K562 (cell line): ENCODE data around the gene NMNAT1. TPM values are rescaled to one million over a fixed set of nuclear protein-coding genes. Genes with fewer than 3 reads are reported as not detected.

ENCODE experiments used
- CBX3 ChIP-seq, 2 experiments: IDR thresholded peaks; 1 replicate in 1 of 2; 2 replicates in 1 of 2; pipeline ENCODE4 v1.6.1; 2012; ENCODE audit warnings: inconsistent platforms in 2 of 2, low read length in 2 of 2, borderline replicate concordance in 1 of 2, control low read depth in 1 of 2
- CHD1 ChIP-seq: fragments of 200-600 bp; sonication (generic); IDR thresholded peaks from one replicate; pipeline ENCODE4 v1.6.1; 2012; ENCODE audit warnings: mild to moderate bottlenecking, moderate library complexity, low read length, inconsistent platforms
- CHD2 ChIP-seq: IDR thresholded peaks from 2 replicates; pipeline ENCODE4 v1.6.1; 2011; ENCODE audit warnings: low read depth, low read length
- FOXJ3 ChIP-seq: sonication (generic); formaldehyde crosslinking; IDR thresholded peaks from 2 replicates; pipeline ENCODE4 v1.4.0; 2020; ENCODE audit warnings: mild to moderate bottlenecking, missing genetic modification reagents
- GATA2 ChIP-seq: sonication (generic); formaldehyde crosslinking; IDR thresholded peaks from 2 replicates; pipeline ENCODE4 v1.4.0; 2020; ENCODE audit warnings: mild to moderate bottlenecking, missing genetic modification reagents
- HBP1 ChIP-seq: fragments of 450-650 bp; formaldehyde crosslinking; IDR thresholded peaks from 2 replicates; pipeline ENCODE4 v1.4.0; 2022; ENCODE audit warnings: missing genetic modification characterization
- KAT8 ChIP-seq: fragments of 450-650 bp; IDR thresholded peaks from 2 replicates; pipeline ENCODE4 v1.6.1; 2016; ENCODE audit warnings: low read depth, mild to moderate bottlenecking
- KDM5B ChIP-seq: fragments of 200-600 bp; sonication (generic); IDR thresholded peaks from 2 replicates; pipeline ENCODE4 v1.6.1; 2012; ENCODE audit warnings: low read depth, mild to moderate bottlenecking, moderate library complexity, low read length, control low read depth, inconsistent platforms; ENCODE audit not compliant: insufficient replicate concordance
- NBN ChIP-seq: fragments of 450-650 bp; IDR thresholded peaks from 2 replicates; pipeline ENCODE4 v1.6.1; 2016; ENCODE audit warnings: low read depth, mild to moderate bottlenecking
- PHF8 ChIP-seq: fragments of 200-600 bp; sonication (generic); IDR thresholded peaks from 2 replicates; pipeline ENCODE4 v1.6.1; 2012; ENCODE audit warnings: mixed run types, mild to moderate bottlenecking, inconsistent platforms, low read length, moderate library complexity, borderline replicate concordance
- PKNOX1 ChIP-seq: fragments of 450-650 bp; IDR thresholded peaks from 2 replicates; pipeline ENCODE4 v1.6.1; 2016
- RNF2 ChIP-seq: sonication (generic); IDR thresholded peaks from 2 replicates; pipeline ENCODE4 v1.6.1; 2016
- SMAD1 ChIP-seq: fragments of 150-350 bp; IDR thresholded peaks from 2 replicates; pipeline ENCODE4 v1.6.1; 2014; ENCODE audit warnings: low read length, low read depth; ENCODE audit not compliant: partially characterized antibody
- TAF9B ChIP-seq: fragments of 450-650 bp; IDR thresholded peaks from 2 replicates; pipeline ENCODE4 v1.6.1; 2018; ENCODE audit warnings: mild to moderate bottlenecking; ENCODE audit not compliant: partially characterized antibody
- ZNF232 ChIP-seq: sonication (generic); formaldehyde crosslinking; IDR thresholded peaks from 2 replicates; pipeline ENCODE4 v1.8.0; 2022; ENCODE audit warnings: mild to moderate bottlenecking, missing genetic modification reagents
- ZNF253 ChIP-seq: fragments of 250-450 bp; sonication (Bioruptor Pico); conservative IDR thresholded peaks from 2 replicates; pipeline ENCODE4 v1.6.1; 2021; ENCODE audit warnings: mild to moderate bottlenecking
- ZNF354B ChIP-seq: fragments of 250-450 bp; sonication (Bioruptor Pico); IDR thresholded peaks from 2 replicates; pipeline ENCODE4 v1.4.0; 2020
- ZNF551 ChIP-seq: fragments of 250-450 bp; sonication (Bioruptor Pico); IDR thresholded peaks from 2 replicates; pipeline ENCODE4 v1.5.0; 2021; ENCODE audit warnings: mild to moderate bottlenecking, moderate library complexity
- ZNF77 ChIP-seq: fragments of 250-450 bp; sonication (Bioruptor Pico); IDR thresholded peaks from 2 replicates; pipeline ENCODE4 v1.5.0; 2020
- polyA plus RNA-seq, 8 experiments: library from polyadenylated mRNA; depleted of rRNA in 4 of 8; stranded (reverse) in 5 of 8; unstranded in 3 of 8; fragments of >200 nt; fragmentation: Nextera tagmentation in 2 of 8; fragmentation: Illumina TruSeq in 1 of 8; extraction: Ambion mirVana in 2 of 8; extraction: Trizol in 1 of 8; gene quantifications; 2 replicates each; pipeline versions ENCODE4 v1.2.1 to v1.2.3, GENCODE V29; 2011 to 2014; ENCODE audit warnings: inconsistent platforms in 1 of 8, missing spikeins in 1 of 8
- total RNA-seq, 7 experiments: library from RNA; depleted of rRNA in 6 of 7; stranded (reverse); fragments of >200 nt in 6 of 7; fragmentation: Illumina TruSeq in 2 of 7; extraction: Trizol in 2 of 7; gene quantifications; 2 replicates each; pipeline versions ENCODE4 v1.2.1 to v1.2.3, GENCODE V29; 2011 to 2021; ENCODE audit warnings: low replicate concordance in 1 of 7
- TF ChIP-seq, protein P1 (sequence below): fragments of 250-450 bp; sonication (Bioruptor Pico); IDR thresholded peaks from 2 replicates; pipeline ENCODE4 v1.6.1; 2021; ENCODE audit warnings: mild to moderate bottlenecking
- TF ChIP-seq, protein P2 (sequence below): sonication (generic); formaldehyde crosslinking; IDR thresholded peaks from 2 replicates; pipeline ENCODE4 v1.8.1; 2023; ENCODE audit warnings: missing genetic modification reagents, mild to moderate bottlenecking, borderline replicate concordance

NMNAT1 gene
- total and polyA plus RNA-seq, 9 of the 15 experiments (the other 6 are each of a cell fraction or from before 2014, with no cell fraction given) = 5.1 to 14.6 (median 12.1) TPM

DNA sequence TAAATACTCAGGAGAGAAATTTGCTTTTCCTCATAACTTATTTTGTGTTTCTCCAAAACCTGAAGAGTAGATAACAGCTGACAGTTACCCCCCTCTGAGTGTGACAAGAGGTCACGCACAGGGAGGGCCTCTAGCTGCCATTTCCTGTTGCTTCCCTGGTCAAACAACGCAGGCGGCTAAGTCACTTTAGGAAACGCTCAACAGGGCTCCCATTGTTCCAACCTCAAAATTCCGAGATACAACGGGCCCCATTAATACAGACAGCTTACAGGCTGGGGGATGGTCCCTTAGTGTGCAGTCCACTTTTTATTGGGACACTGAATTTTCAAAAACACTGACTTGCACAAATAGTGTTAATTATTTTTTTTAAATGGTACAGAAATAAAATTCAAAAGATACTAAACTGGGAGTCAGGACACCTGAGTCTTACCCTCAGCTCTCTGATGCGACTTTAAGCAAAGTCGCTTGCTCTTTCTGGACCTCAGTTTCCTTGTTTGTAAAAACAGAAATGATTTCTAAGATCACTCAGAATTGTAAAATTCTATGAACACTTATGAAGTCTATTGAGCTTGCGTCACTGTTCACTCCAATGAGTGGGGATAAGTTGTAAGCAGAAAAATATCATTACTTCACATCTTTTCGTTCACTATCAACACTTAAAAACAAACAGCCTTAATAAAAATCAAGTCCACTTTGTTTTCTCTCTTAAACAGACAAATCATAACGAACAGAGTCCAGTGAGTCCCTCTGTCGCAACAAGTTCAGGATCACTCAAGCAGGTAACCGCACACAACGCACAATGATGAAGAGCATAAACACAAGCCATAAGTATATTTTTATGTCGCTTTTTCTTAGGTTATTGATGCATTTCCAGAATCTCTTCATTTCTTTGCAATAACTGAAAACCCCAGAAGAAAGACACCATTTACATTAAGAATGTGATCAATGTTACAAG lies 13.6 kb upstream of the NMNAT1 start (continued):
- TF ChIP-seq CHD1 (no peak), SMAD1 (peak; percentile 23), HBP1 (CRISPR knock-in tag) (0 out of 2 replicates have a peak, but pooled peaks have one; percentile 18), ZNF354B (CRISPR knock-in tag) (no peak), ZNF551 (CRISPR knock-in tag) (no peak), ZNF232 (CRISPR knock-in tag) (no peak), GATA2 (CRISPR knock-in tag) (no peak), ZNF253 (CRISPR knock-in tag) (no peak), FOXJ3 (no peak), ZNF77 (CRISPR knock-in tag) (no peak), CHD2 (no peak), KAT8 (no peak), PHF8 (peak; percentile 46; the same call in 1 of the 2 replicates), CBX3 (IDR thresholded peaks at IDR 0.05; ENCODE audit: borderline replicate concordance in 1 of 2, low read length in 2 of 2) (no peak), NBN (0 out of 2 replicates have a peak, but pooled peaks have one; percentile 25), PKNOX1 (peak; percentile 85), RNF2 (peak; percentile 87), KDM5B (peak; percentile 75), TAF9B (peak; percentile 59)
- TF ChIP-seq, protein P1, sequence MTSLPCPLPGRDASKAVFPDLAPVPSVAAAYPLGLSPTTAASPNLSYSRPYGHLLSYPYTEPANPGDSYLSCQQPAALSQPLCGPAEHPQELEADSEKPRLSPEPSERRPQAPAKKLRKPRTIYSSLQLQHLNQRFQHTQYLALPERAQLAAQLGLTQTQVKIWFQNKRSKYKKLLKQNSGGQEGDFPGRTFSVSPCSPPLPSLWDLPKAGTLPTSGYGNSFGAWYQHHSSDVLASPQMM (CRISPR knock-in tag) = no peak
- TF ChIP-seq, protein P2, sequence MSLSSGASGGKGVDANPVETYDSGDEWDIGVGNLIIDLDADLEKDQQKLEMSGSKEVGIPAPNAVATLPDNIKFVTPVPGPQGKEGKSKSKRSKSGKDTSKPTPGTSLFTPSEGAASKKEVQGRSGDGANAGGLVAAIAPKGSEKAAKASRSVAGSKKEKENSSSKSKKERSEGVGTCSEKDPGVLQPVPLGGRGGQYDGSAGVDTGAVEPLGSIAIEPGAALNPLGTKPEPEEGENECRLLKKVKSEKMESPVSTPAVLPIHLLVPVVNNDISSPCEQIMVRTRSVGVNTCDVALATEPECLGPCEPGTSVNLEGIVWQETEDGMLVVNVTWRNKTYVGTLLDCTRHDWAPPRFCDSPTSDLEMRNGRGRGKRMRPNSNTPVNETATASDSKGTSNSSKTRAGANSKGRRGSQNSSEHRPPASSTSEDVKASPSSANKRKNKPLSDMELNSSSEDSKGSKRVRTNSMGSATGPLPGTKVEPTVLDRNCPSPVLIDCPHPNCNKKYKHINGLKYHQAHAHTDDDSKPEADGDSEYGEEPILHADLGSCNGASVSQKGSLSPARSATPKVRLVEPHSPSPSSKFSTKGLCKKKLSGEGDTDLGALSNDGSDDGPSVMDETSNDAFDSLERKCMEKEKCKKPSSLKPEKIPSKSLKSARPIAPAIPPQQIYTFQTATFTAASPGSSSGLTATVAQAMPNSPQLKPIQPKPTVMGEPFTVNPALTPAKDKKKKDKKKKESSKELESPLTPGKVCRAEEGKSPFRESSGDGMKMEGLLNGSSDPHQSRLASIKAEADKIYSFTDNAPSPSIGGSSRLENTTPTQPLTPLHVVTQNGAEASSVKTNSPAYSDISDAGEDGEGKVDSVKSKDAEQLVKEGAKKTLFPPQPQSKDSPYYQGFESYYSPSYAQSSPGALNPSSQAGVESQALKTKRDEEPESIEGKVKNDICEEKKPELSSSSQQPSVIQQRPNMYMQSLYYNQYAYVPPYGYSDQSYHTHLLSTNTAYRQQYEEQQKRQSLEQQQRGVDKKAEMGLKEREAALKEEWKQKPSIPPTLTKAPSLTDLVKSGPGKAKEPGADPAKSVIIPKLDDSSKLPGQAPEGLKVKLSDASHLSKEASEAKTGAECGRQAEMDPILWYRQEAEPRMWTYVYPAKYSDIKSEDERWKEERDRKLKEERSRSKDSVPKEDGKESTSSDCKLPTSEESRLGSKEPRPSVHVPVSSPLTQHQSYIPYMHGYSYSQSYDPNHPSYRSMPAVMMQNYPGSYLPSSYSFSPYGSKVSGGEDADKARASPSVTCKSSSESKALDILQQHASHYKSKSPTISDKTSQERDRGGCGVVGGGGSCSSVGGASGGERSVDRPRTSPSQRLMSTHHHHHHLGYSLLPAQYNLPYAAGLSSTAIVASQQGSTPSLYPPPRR (CRISPR knock-in tag) = no peak
